Measurements from ENCODE around the gene AGPAT1.

AGPAT1 gene

GRCh38 chr6:32168807-32169591 is 6.9 kb downstream of the AGPAT1 start:
- peak; percentile 62 for DNase-seq (ENCODE audit: low spot score)

GRCh38 chr6:32168350-32168749 is 7.5 kb downstream of the AGPAT1 start:
- DNase-seq (ENCODE audit: low spot score): peak; percentile 55

GRCh38 chr6:32167761-32168262 is 8.1 kb downstream of the AGPAT1 start:
- peak; percentile 31 for DNase-seq (ENCODE audit: low spot score)

GRCh38 chr6:32167154-32167760 is 8.6 kb downstream of the AGPAT1 start:
- no peak for DNase-seq (ENCODE audit: low spot score)

- DNase-seq (ENCODE audit: low spot score): peak; percentile 58
These were observed 9.3 kb downstream of the AGPAT1 start for GRCh38 chr6:32166411-32167061.

GRCh38 chr6:32164295-32164694 is 11.6 kb downstream of the AGPAT1 start, which contains the start of gene EGFL8:
Gene EGFL8, plus strand, starts transcription at chr6:32164595. Its CDS starts 1,571 bp downstream, at chr6:32166166.
- DNase-seq (ENCODE audit: low spot score): no peak

GRCh38 chr6:32163559-32164258 is 12.2 kb downstream of the AGPAT1 start:
- no peak for DNase-seq (ENCODE audit: low spot score)

GRCh38 chr6:32158052-32158451 is 17.8 kb downstream of the AGPAT1 start:
- no peak for DNase-seq (ENCODE audit: low spot score)

GRCh38 chr6:32156891-32157290 is 19.0 kb downstream of the AGPAT1 start:
- DNase-seq (ENCODE audit: low spot score): no peak

- peak; percentile 73 for DNase-seq (ENCODE audit: low spot score)
These were observed 21.2 kb downstream of the AGPAT1 start for GRCh38 chr6:32154514-32155161.

GRCh38 chr6:32153564-32154513 is 22.0 kb downstream of the AGPAT1 start, which contains the start of gene PPT2:
Gene PPT2, plus strand, starts transcription at chr6:32154141. Its CDS starts 454 bp downstream, at chr6:32154595.
- DNase-seq (ENCODE audit: low spot score): peak; percentile 95

- DNase-seq (ENCODE audit: low spot score): no peak
These were observed 22.9 kb downstream of the AGPAT1 start for GRCh38 chr6:32152769-32153563.

- no peak for DNase-seq (ENCODE audit: low spot score)
These were observed 23.8 kb downstream of the AGPAT1 start, which contains the start of gene PRRT1 for GRCh38 chr6:32151863-32152768. Gene PRRT1, minus strand, starts transcription at chr6:32151939. Its CDS starts 112 bp downstream, at chr6:32151827.

- DNase-seq (ENCODE audit: low spot score): no peak
These were observed 24.6 kb downstream of the AGPAT1 start for GRCh38 chr6:32151181-32151862.

- DNase-seq (ENCODE audit: low spot score): no peak
These were observed 25.7 kb downstream of the AGPAT1 start for GRCh38 chr6:32149932-32150870.

- DNase-seq (ENCODE audit: low spot score): no peak
These were observed 26.7 kb downstream of the AGPAT1 start for GRCh38 chr6:32149092-32149755.

Data from left forelimb (tissue), 1 donor.